HL-60/S4 treated with retinoic acid at 250 ng/mL for 4 days and 3 days (cell line): ENCODE data around the gene PACRG.

Experiments
- in situ Hi-C: fragments of 300-500 bp; cut with MboI; formaldehyde crosslinking; loops from 2 replicates; pipeline ENCODE4 v1.7.0; 2022; ENCODE audit warnings: low sequenced_read_pairs

The PACRG gene

GRCh38 chr6:163126741-163127140 is 399.0 kb downstream of the PACRG start:
- in situ Hi-C loops, result no loop called here

- in situ Hi-C loops, result no loop called here
Measured at GRCh38 chr6:163127587-163127986, 399.8 kb downstream of the PACRG start.

- in situ Hi-C loops, result no loop called here
Measured at GRCh38 chr6:163128324-163128723, 400.6 kb downstream of the PACRG start.

GRCh38 chr6:163132050-163132750 is 404.4 kb downstream of the PACRG start:
- in situ Hi-C loops, result no loop called here

- in situ Hi-C loops, result no loop called here
Measured at GRCh38 chr6:163133017-163133416, 405.2 kb downstream of the PACRG start.

GRCh38 chr6:163133691-163134090 is 405.9 kb downstream of the PACRG start:
- in situ Hi-C loops, result no loop called here

- in situ Hi-C loops, result no loop called here
Measured at GRCh38 chr6:163136681-163137397, 409.1 kb downstream of the PACRG start.

GRCh38 chr6:163137398-163137881 is 409.7 kb downstream of the PACRG start:
- in situ Hi-C loops, result no loop called here

- in situ Hi-C loops, result no loop called here
Measured at GRCh38 chr6:163146036-163146435, 418.3 kb downstream of the PACRG start.

GRCh38 chr6:163147994-163148393 is 420.2 kb downstream of the PACRG start:
- in situ Hi-C loops, result no loop called here

- in situ Hi-C loops, result no loop called here
Measured at GRCh38 chr6:163148451-163149278, 420.9 kb downstream of the PACRG start.

- in situ Hi-C loops, result no loop called here
Measured at GRCh38 chr6:163149279-163149848, 421.6 kb downstream of the PACRG start.

GRCh38 chr6:163151212-163151611 is 423.4 kb downstream of the PACRG start:
- in situ Hi-C loops, result no loop called here

- in situ Hi-C loops, result no loop called here
Measured at GRCh38 chr6:163152701-163153100, 424.9 kb downstream of the PACRG start.

GRCh38 chr6:163159110-163159509 is 431.3 kb downstream of the PACRG start:
- in situ Hi-C loops, result no loop called here

GRCh38 chr6:163159689-163160088 is 431.9 kb downstream of the PACRG start:
- in situ Hi-C loops, result no loop called here

GRCh38 chr6:163162007-163162873 is 434.5 kb downstream of the PACRG start:
- in situ Hi-C loops, result no loop called here

- in situ Hi-C loops, result no loop called here
Measured at GRCh38 chr6:163162874-163163213, 435.1 kb downstream of the PACRG start.

- in situ Hi-C loops, result no loop called here
Measured at GRCh38 chr6:163164175-163164900, 436.6 kb downstream of the PACRG start.
